WTC11 (cell line): ENCODE results near the gene WNK2. TPM values are rescaled to one million over a fixed set of nuclear protein-coding genes. Genes with fewer than 3 reads are reported as not detected.

Experiments
- ATAC-seq: fragments of 200-7000 bp; cut with Tn5 transposase; 2 replicates; pipeline ENCODE4 v1.10.0; 2021; ENCODE audit warnings: mild to moderate bottlenecking, moderate library complexity
- CTCF ChIA-PET: fragments of 300-600 bp; sonication (Branson Sonifier 250); formaldehyde crosslinking; loops from one replicate; lab custom pipeline; 2021; ENCODE audit warnings: antibody characterized with exemption; lab: Charles Lee
- POLR2A ChIA-PET: fragments of 350-600 bp; sonication (Branson Sonifier 250); formaldehyde crosslinking; loops from one replicate; lab custom pipeline; 2021; ENCODE audit warnings: antibody characterized with exemption; lab: Charles Lee
- DNase-seq: peaks from one replicate; pipeline ENCODE4 v3.0.0; 2021; ENCODE audit warnings: low spot score
- H3K27ac Mint-ChIP-seq: 2 replicates; pipeline ENCODE4 v1.8.0; 2021; ENCODE audit warnings: mixed read lengths
- H3K27me3 Mint-ChIP-seq: 2 replicates; pipeline ENCODE4 v1.8.0; 2021; ENCODE audit warnings: low read depth, mild to moderate bottlenecking, moderate library complexity, mixed read lengths
- H3K36me3 Mint-ChIP-seq: 2 replicates; pipeline ENCODE4 v1.8.0; 2021; ENCODE audit warnings: mixed read lengths
- H3K4me1 Mint-ChIP-seq: 2 replicates; pipeline ENCODE4 v1.8.0; 2022; ENCODE audit warnings: mixed read lengths
- H3K4me3 Mint-ChIP-seq: 2 replicates; pipeline ENCODE4 v1.8.0; 2021; ENCODE audit warnings: mild to moderate bottlenecking, moderate library complexity, mixed read lengths
- H3K9me3 Mint-ChIP-seq: 2 replicates; pipeline ENCODE4 v1.8.0; 2021; ENCODE audit warnings: mixed read lengths
- CREM ChIP-seq: sonication (generic); formaldehyde crosslinking; IDR thresholded peaks from 2 replicates; pipeline ENCODE4 v1.8.1; 2022; ENCODE audit warnings: mild to moderate bottlenecking, missing genetic modification reagents, moderate library complexity
- ERG ChIP-seq: fragments of 250-450 bp; sonication (Bioruptor Pico); IDR thresholded peaks from 2 replicates; pipeline ENCODE4 v1.8.0; 2021; ENCODE audit warnings: mild to moderate bottlenecking
- FOXP4 ChIP-seq: sonication (generic); formaldehyde crosslinking; IDR thresholded peaks from 2 replicates; pipeline ENCODE4 v1.8.0; 2022; ENCODE audit warnings: mild to moderate bottlenecking, missing genetic modification reagents
- GRHL2 ChIP-seq: fragments of 250-450 bp; sonication (Bioruptor Pico); IDR thresholded peaks from 2 replicates; pipeline ENCODE4 v1.8.0; 2022; ENCODE audit warnings: mild to moderate bottlenecking, moderate library complexity; ENCODE audit not compliant: insufficient replicate concordance, severe bottlenecking
- IRF1 ChIP-seq: sonication (generic); formaldehyde crosslinking; IDR thresholded peaks from 2 replicates; pipeline ENCODE4 v1.8.0; 2023; ENCODE audit warnings: missing genetic modification reagents
- JAZF1 ChIP-seq: fragments of 250-450 bp; sonication (Bioruptor Pico); IDR thresholded peaks from 2 replicates; pipeline ENCODE4 v1.9.0; 2021; ENCODE audit warnings: moderate library complexity, mild to moderate bottlenecking, inconsistent platforms
- MLX ChIP-seq: sonication (generic); formaldehyde crosslinking; IDR thresholded peaks from 2 replicates; pipeline ENCODE4 v1.8.1; 2023; ENCODE audit warnings: mild to moderate bottlenecking, missing genetic modification reagents, moderate library complexity
- NFE2L1 ChIP-seq: sonication (generic); formaldehyde crosslinking; IDR thresholded peaks from 2 replicates; pipeline ENCODE4 v1.8.1; 2023; ENCODE audit warnings: missing genetic modification reagents
- PRRX2 ChIP-seq: fragments of 250-450 bp; sonication (Bioruptor Pico); IDR thresholded peaks from 2 replicates; pipeline ENCODE4 v1.8.0; 2021; ENCODE audit warnings: mild to moderate bottlenecking
- RELA ChIP-seq: sonication (generic); formaldehyde crosslinking; IDR thresholded peaks from 2 replicates; pipeline ENCODE4 v1.8.1; 2022; ENCODE audit warnings: missing genetic modification reagents, mild to moderate bottlenecking, borderline replicate concordance
- STAT6 ChIP-seq: sonication (generic); formaldehyde crosslinking; conservative IDR thresholded peaks from 2 replicates; pipeline ENCODE4 v1.8.1; 2023; ENCODE audit warnings: mild to moderate bottlenecking, low read depth, missing genetic modification reagents, moderate library complexity
- TP53 ChIP-seq: sonication (generic); formaldehyde crosslinking; IDR thresholded peaks from 2 replicates; pipeline ENCODE4 v1.8.1; 2023; ENCODE audit warnings: mild to moderate bottlenecking, missing genetic modification reagents
- ZBTB21 ChIP-seq: sonication (generic); formaldehyde crosslinking; IDR thresholded peaks from 2 replicates; pipeline ENCODE4 v1.8.1; 2023; ENCODE audit warnings: mild to moderate bottlenecking, missing genetic modification reagents, borderline replicate concordance
- ZMAT4 ChIP-seq: fragments of 250-450 bp; sonication (Bioruptor Pico); IDR thresholded peaks from 2 replicates; pipeline ENCODE4 v1.9.0; 2021; ENCODE audit warnings: mild to moderate bottlenecking
- ZNF219 ChIP-seq: sonication (generic); formaldehyde crosslinking; IDR thresholded peaks from 2 replicates; pipeline ENCODE4 v1.8.0; 2023; ENCODE audit warnings: missing genetic modification reagents, mild to moderate bottlenecking, borderline replicate concordance
- ZNF263 ChIP-seq: sonication (generic); formaldehyde crosslinking; IDR thresholded peaks from 2 replicates; pipeline ENCODE4 v1.8.1; 2022; ENCODE audit warnings: low read depth, mild to moderate bottlenecking, moderate library complexity, missing genetic modification reagents
- ZNF281 ChIP-seq: sonication (generic); formaldehyde crosslinking; IDR thresholded peaks from 2 replicates; pipeline ENCODE4 v1.8.0; 2023; ENCODE audit warnings: mild to moderate bottlenecking, missing genetic modification reagents
- ZNF425 ChIP-seq: fragments of 250-450 bp; sonication (Bioruptor Pico); conservative IDR thresholded peaks from 2 replicates; pipeline ENCODE4 v1.9.0; 2021; ENCODE audit warnings: mild to moderate bottlenecking
- ZNF512 ChIP-seq: sonication (generic); formaldehyde crosslinking; IDR thresholded peaks from 2 replicates; pipeline ENCODE4 v1.8.1; 2022; ENCODE audit warnings: missing genetic modification reagents, borderline replicate concordance
- total RNA-seq: library from RNA; stranded (reverse); gene quantifications from 3 replicates; pipeline ENCODE4 v1.2.3, GENCODE V29; 2021

Gene WNK2
- total RNA-seq, 1 experiment from 2014 or later: 120 TPM

- CTCF ChIA-PET: interaction anchor here (1.2 to 3.3 kb wide), 2 partner anchors 16 to 132 kb away, joined by 3 to 19 read pairs; no protein-coding TSS in a partner anchor
- H3K27ac Mint-ChIP-seq: 0 out of 2 replicates have a peak overlapping the region, but pooled peaks have one; percentile 17
- H3K27me3 Mint-ChIP-seq: no peaks in the 10 kb centered on the region; the same call in 1 of the 2 replicates
- H3K9me3 Mint-ChIP-seq: no peaks in the 10 kb centered on the region; the same call in 1 of the 2 replicates
- DNase-seq (no peak), ATAC-seq (no peak)
- POLR2A ChIA-PET: no interaction called here
- H3K4me1 Mint-ChIP-seq: peaks cover 14% of the 10 kb centered on the region; the same call in 1 of the 2 replicates
- no peak overlapping the region for H3K4me3 Mint-ChIP-seq
- peaks cover 3% of the 10 kb centered on the region; the same call in 1 of the 2 replicates for H3K36me3 Mint-ChIP-seq
- no peak for TF ChIP-seq STAT6
- no peak for TF ChIP-seq ZMAT4 (CRISPR knock-in tag)
- no peak for TF ChIP-seq CREM
- TF ChIP-seq JAZF1 (CRISPR knock-in tag): no peak
- TF ChIP-seq IRF1 (CRISPR knock-in tag): no peak
- TF ChIP-seq FOXP4 (CRISPR knock-in tag): no peak
- no peak for TF ChIP-seq RELA
- TF ChIP-seq GRHL2 (CRISPR knock-in tag): no peak
- no peak for TF ChIP-seq ZNF219 (CRISPR knock-in tag)
- TF ChIP-seq ZNF512 (CRISPR knock-in tag): no peak
- TF ChIP-seq MLX (CRISPR knock-in tag): no peak
- no peak for TF ChIP-seq ZNF425
- no peak for TF ChIP-seq ZNF281
- no peak for TF ChIP-seq ERG (CRISPR knock-in tag)
- no peak for TF ChIP-seq NFE2L1 (CRISPR knock-in tag)
- TF ChIP-seq ZBTB21 (CRISPR knock-in tag): no peak
- TF ChIP-seq TP53 (CRISPR knock-in tag): no peak
- TF ChIP-seq PRRX2 (CRISPR knock-in tag): no peak
- no peak for TF ChIP-seq ZNF263 (CRISPR knock-in tag)
These were observed 102.6 kb downstream of the WNK2 start for GRCh38 chr9:93286252-93287188.
